Epithelial cell of proximal tubule (primary cell): ENCODE data around the gene AMBRA1. TPM values are rescaled to one million over a fixed set of nuclear protein-coding genes. Genes with fewer than 3 reads are reported as not detected.

Source experiments
- DNase-seq: peaks from one replicate; pipeline ENCODE4 v3.0.0-alpha.2; 2011; ENCODE audit warnings: low read depth
- H3K4me3 ChIP-seq: 2 replicates; pipeline ENCODE4 v1.5.1; 2011; ENCODE audit warnings: low read depth, mild to moderate bottlenecking, low read length
- total RNA-seq: library from RNA; depleted of rRNA; stranded (reverse); fragments of >200 nt; gene quantifications from 2 replicates; pipeline ENCODE4 v1.2.3, GENCODE V29; 2015
- TF ChIP-seq, protein P1 (sequence below): conservative IDR thresholded peaks from 2 replicates; pipeline ENCODE4 v1.5.1; 2012; ENCODE audit warnings: low read depth, mild to moderate bottlenecking, low read length

The AMBRA1 gene
- total RNA-seq, 1 donor from 2014 or later, result 21.0 TPM

DNA sequence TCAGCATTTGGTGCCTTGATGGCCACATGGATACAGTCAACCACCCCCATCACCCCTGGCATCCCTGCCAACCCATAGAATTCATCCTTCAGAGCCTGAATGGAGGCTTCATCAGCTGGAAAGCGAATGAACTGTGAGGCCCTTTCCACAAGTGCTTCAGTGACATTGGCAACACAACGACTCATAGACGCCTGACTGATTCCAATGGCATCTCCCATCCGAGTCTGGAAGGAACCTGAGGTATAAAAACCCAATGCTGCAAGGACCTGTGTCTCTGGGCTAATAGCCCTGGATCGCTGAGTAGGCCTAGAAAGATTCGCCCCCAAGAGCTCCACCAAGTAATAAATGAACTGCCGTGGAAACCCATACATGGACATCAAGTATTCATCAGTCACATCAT lies 21.9 kb upstream of the AMBRA1 start:
- TF ChIP-seq, protein P1, sequence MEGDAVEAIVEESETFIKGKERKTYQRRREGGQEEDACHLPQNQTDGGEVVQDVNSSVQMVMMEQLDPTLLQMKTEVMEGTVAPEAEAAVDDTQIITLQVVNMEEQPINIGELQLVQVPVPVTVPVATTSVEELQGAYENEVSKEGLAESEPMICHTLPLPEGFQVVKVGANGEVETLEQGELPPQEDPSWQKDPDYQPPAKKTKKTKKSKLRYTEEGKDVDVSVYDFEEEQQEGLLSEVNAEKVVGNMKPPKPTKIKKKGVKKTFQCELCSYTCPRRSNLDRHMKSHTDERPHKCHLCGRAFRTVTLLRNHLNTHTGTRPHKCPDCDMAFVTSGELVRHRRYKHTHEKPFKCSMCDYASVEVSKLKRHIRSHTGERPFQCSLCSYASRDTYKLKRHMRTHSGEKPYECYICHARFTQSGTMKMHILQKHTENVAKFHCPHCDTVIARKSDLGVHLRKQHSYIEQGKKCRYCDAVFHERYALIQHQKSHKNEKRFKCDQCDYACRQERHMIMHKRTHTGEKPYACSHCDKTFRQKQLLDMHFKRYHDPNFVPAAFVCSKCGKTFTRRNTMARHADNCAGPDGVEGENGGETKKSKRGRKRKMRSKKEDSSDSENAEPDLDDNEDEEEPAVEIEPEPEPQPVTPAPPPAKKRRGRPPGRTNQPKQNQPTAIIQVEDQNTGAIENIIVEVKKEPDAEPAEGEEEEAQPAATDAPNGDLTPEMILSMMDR, result no peak
- no peak for DNase-seq
- H3K4me3 ChIP-seq, result no peak overlapping the region

DNA sequence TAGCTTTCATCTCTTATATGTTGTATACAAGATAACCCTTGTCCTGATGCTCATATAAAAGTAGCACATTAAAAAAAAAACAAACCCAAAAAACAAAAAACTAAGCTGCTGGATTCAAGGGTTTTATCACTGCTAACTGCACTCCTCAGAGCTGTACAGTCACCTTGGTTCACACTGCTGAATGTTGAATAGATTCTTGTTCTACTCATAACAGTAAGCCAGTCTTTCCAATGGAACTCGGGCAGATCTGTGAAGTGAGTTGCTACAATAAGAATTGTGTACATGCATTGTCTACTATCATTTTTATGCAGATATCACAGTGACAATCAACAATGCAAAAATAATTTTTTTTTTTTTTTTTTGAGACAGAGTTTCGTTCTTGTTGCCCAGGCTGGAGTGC lies 18.5 kb upstream of the AMBRA1 start:
- TF ChIP-seq, protein P1, result no peak
- no peak overlapping the region for H3K4me3 ChIP-seq
- DNase-seq, result no peak

DNA sequence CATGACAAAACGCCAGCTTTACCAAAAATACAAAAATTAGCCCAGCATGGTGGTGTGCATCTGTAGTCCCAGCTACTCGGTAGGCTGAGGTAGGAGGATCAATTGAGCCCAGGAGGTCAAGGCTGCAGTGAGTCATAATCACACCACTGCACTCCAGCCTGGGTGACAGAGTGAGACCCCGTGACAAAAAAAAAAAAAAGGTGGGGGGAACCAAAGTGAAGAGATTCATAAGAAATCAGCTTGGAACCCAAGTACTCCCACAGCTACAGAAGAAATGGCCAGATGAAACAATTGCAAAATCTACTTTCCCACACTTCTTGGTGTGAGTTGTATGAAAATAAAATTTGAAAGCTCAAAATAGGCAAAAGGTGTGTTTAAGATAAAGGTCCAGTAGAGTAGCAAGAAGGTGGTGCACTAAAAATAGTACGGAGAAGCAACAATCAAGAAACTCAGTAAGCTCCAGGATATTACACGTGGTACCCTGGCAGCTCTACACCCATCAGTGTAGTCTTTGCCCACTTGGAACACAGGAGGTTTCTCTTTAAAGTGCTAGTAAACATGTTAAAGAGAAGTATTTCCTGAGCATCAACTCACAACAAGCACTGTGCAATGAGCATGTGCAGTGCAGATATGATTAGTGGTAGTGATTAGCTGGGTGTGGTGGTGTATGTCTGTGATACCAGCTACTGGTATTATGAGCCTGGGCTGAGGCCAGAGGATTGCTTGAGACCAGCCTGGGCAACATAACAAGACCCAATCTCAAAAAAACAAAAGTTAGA lies 17.9 kb upstream of the AMBRA1 start:
- DNase-seq, result no peak
- TF ChIP-seq, protein P1, result no peak
- H3K4me3 ChIP-seq, result no peak overlapping the region

DNA sequence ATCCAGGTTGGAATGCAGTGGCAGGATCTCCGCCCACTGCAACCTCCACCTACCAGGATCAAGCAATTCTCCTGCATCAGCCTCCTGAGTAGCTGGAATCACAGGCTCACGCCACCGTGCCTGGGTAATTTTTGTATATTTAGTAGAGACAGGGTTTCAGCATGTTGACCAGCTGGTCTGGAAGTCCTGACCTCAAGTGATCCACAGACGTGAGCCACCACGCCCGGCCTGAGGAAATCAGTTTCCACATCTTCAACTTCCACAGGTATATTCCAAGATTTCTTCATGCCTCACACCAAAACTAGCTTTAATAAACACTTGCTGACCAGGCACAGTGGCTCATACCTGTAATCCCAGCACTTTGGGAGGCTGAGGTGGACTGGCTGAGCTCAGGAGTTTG lies 15.6 kb upstream of the AMBRA1 start:
- no peak overlapping the region for H3K4me3 ChIP-seq
- TF ChIP-seq, protein P1, result no peak
- no peak for DNase-seq

DNA sequence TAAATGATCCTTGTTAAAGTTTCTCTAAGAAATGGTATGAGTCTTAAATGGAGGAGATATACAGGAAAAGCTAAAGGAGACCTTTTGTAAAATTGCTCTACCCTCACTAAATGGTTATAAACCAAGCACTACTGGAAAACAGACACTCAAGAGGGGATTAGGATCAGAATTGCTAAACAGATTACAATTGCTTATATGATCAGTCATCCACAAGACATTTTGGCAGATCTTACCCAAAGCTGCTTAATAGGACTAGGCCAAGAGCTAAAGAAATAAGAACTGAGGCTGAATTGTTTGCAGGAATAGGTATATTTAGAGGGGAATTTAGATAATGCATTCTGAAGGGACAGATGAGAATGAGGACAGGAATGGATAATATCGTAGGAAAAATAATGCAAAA lies 13.7 kb upstream of the AMBRA1 start:
- no peak overlapping the region for H3K4me3 ChIP-seq
- DNase-seq, result no peak
- TF ChIP-seq, protein P1, result no peak

DNA sequence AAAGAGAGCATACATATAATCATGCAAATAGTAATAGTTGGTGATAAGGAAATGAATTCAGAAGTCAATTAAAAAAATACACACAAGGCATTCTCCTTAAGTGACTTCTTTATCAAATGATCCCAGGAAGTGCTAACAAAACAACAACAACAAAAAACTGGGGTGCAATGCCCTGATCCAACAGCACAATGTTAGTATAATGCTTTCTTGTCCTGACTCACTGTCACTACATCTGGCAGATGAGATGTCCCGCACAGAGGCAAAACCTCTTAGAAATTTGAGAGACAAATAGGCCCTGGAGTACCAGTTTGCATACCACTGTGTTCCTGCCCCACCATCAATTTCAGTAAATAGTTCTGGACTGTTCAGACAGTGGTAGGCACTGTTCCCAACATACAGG lies 11.0 kb upstream of the AMBRA1 start:
- TF ChIP-seq, protein P1, result no peak
- DNase-seq, result no peak
- no peak overlapping the region for H3K4me3 ChIP-seq

DNA sequence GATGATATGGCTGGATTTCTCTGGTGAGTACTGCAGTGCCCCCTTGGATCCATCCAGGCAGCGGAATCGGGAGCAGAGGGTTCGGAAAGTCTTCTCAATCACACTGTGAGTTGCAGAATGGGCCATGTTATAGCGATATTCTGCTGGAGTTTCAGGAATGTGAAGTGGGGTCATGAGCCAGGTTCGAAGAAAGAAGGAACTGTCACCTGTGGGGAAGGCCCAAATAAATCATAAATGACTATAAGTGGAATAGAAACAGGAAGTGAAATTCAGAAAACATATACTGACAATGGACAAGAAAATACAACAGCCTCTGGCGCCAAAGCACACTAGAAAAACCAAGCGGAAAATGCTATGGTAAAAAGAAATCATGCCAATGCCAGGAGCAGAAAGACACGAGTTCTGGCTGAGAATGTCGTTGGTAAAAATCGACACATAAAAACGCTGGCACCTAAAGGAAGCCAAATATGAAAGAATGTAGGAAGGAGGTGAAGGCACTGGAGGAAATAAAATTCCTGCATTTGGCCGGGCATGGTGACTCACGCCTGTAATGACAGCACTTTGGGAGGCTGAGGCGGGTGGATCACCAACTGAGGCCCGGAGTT lies 10.0 kb upstream of the AMBRA1 start:
- TF ChIP-seq, protein P1, result no peak
- DNase-seq, result no peak
- H3K4me3 ChIP-seq, result no peak overlapping the region
